Eye (tissue), 1 donor: Measurements from ENCODE around the gene PREX1.

Experiments
- DNase-seq: peaks from one replicate; pipeline ENCODE4 v3.0.0-alpha.2; 2015

The PREX1 gene

DNA sequence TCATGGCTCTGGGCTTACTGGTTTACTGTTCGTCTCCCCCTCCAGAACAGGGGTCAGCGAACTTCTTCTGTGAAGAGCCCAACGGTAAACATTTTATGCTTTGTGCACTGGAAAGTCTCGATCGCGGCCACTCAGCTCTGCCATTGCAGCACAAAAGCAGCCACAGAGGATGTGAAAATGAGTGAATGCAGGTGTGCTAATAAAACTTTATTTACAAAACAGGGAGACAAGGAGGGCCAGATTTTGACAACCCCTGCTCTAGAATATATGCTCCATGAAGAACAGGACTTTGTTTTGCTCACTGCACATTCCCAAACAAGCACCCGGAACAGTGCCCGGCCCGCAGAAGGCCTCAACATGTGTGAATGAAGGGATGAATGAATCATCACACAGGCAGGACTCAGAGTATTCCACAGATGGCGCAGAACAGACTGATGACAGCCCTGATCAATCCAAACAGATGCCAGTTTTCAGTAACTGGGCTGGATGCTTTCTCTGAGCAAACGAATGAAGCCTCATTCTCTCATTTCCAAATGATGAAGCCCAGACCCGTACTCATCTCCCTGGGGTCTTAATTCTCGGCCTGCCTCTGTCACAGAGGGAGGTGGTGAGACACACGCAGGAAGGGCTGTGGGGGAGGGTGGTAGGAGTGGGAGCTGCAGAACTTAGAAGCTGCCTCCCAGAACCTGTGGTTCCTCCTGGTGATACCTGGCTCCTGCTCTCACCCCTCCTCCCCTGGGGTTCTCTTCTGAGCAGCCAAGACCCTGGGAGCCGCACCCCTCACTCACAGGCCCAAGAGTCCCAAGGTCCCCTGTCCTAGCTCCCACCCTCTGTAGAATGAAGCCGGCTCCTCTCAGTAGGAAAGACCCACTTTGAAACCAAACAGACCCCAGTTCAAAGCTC, 196.4 kb downstream of the PREX1 start:
- no peak for DNase-seq

DNA sequence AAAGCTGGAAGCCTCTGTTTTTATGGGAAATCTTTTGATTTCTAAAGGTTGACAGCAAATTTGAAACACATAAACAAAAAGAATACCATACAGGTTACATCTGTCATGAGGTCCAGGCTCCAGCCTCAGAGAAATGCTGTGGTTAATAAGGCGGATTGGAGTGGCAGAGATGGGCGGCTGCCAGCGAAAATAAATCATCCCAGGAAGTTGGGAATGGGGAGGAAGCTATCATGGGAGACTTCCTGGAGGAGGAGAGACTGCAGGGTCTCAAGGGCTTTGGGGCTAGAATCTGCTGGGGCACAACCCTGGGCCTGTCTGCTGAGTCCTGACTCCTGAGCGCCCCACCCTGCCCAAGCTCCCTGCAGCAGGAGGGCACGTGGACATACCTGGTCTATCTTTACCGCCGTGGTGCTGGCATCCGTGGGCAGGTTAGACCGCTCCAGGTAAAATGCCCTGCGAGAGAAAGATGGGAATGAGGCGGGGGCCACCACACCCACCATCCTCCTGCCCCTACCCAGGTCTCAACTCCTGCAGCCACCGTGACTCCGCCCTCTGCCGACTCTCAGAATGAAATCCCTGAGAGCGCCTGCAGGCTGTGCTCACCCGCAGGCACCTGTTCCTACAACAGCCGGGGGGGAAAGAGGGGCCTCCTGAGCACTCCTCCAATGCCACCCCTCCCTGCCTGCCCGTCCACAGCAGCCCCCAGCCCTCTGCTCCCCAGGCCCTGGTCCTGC, 197.3 kb downstream of the PREX1 start:
- DNase-seq, result no peak

DNA sequence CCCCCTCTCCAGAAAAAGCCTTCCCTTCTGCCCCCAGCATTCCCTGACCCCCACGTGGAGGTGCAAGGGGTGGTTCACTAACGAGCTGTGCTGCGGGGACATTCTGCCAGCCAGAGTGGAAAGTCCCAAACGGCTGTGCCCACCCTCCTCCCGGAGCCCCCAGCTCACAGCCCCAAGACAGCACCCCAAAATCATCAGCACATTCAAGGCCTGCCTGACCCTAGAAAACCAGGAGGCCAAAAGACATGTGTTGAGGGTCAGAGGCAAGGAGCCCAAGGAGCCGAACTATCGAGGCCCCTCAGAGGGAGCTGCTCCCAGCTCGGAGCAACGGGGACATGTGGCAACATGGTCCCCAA, 197.9 kb downstream of the PREX1 start:
- DNase-seq, result no peak

DNA sequence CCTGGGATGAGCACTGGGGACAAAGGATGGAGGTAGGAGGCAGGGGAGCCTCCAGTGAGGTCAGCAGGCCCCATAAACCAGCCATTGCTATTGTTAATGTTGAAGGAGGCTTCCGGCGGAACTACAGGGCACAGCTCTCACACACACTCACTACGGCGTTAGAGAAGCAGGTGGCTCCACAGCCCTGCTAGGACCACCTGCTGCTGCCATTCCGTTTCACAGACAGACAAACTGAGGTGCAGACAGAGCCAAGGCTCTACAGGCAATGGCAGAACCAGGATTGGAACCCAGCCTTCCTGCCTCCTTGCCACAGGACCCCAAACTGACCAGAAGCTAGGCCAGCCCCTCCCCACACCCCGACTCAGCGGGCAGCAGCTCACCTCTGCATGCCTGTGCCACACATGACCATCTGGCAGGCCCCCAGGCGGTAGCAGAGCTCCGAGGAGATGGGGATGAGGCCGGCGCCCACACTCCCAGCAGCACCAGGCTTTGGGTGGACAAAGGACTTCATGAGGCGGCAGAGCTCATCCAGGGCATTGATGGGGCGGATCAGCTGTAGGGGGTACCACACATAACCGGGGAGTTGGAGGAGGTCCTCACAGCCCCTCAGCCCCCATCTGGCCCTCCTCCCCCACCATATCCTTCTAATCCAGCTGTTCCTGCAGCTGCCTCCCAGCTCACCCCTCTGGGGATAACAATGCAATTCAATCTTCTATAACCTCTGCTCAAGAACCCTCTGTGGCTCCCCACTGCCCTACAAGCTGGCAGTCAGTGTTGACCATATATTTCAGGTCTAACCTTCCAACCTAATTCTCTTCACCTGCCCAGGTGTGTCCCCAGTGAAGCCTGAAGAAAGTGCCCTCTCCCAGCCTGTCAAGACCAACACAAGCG, 198.5 kb downstream of the PREX1 start:
- DNase-seq, result no peak

DNA sequence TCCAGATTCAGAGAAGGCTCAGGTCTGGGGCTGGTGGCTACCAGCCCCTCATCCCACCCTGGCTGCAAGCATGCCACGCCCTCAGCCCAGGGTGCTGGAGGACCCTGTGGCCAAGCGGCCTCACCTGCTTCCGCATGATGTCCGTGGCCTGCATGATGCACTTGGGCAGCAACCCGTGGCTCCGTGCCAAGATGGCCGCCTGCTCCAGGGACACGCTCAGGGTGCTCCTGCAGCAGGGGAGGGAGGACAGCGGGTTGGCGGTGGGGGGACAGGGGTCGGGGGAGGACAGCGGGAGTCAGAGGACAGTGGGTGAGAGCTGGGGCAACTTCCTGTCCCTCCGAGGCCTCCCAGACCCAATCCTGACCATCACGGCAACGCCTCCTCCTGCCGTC, 200.1 kb downstream of the PREX1 start:
- no peak for DNase-seq

DNA sequence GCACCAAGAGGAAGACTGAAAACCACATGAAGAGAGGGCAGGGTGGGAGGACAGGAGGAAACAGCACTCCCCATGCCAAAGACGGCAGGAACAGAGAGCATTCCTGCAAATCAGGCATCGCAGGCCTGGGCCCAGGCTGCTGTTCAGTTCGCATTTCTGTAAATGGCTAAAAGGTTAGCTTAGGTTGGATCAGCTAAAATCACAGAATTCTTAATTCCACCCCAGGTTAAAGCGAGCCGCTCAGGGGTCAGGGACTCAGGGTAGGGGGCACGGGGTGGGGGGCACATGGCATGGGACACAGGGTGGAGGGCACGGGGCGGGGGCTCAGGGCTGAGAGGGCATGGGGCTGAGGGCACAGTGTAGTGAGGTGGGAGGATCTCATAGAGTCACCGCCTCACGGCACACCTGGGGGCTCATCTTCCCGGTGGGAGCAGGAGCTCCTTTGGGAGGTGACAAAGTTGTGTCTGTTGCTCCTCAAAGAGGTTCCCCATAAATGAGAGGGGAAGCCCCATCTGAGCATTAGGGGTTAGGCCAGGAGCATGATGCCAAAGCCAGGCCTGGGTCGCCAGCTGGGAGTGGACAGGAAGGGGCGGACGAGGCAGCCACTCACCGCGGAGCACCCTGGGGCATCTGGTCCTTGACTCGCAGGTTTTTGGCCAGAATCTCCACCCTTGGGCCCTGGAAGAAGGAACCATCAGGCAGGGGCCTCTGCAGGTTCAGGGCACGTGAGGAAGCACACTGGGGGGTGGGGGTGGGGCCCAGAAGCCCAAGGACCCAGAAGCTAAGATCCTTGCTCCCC, 200.7 kb downstream of the PREX1 start:
- no peak for DNase-seq

DNA sequence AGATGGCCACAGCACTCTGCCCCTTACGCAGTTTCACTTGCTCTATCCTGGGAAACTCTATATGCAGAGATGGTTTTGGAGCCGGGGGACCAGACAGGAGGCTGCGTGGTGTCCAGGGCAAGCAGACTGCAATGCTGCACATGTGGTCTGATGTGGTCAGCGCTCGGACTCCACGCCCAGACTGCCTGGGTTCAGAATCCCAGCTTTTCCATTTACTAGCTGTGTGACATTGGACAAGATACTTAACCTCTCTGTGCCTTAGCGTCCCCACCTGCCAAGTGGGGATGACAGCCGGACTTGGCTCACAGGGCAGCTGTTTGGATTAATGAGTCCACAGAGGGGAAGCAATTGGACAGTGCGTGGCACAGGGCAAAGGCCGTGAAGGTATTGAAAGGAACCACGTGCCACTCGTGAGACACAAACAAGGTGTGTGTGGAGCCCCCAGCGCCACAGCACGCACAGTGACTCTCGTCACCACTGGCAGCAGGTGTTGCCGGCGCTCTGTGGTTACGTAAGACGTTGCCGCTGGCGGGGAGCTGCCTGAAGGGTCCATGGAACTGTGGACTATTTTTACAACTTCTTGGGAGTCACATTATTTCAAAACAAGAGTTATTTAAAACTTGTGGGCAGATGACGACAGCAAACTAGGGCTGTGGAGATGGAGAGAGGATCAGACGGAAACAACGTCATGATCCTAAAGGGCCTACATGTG, 201.4 kb downstream of the PREX1 start:
- no peak for DNase-seq

DNA sequence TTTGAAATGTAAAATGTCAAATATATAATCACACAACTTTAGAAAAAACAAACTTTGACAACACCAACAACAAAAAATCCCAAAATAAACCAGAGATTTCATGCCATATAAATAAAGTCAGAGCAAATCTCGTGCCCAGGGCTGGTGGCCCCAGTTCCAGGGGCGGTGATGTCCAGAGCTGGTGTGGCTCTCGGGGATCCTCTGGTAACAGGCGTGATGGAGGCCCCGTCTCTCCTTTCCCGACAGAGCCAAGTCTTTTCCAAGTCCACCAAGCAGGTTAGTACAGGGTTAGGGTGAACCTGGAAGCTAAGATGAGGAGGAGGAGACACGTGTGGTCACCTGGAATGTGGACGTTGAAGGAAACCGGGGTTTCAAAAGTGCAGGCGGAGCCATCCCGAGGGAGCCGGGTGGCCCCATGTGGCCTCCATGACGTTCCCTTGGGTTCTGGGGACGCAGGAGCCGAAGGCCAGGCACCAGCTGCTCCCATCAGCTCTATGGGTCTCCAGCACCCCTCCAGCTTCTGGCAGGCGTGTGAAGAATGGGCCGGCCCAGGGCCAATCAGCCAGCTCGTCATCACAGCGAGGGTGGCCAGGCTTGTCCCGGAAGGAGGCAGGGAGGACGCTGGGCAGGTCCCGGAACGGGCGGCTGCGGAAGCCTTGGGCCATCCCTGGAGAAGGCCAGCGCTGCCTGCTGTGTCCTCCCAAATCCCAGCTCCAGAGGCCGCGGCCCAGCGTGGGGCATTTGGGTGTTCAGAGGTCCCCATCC, 202.5 kb downstream of the PREX1 start:
- no peak for DNase-seq

DNA sequence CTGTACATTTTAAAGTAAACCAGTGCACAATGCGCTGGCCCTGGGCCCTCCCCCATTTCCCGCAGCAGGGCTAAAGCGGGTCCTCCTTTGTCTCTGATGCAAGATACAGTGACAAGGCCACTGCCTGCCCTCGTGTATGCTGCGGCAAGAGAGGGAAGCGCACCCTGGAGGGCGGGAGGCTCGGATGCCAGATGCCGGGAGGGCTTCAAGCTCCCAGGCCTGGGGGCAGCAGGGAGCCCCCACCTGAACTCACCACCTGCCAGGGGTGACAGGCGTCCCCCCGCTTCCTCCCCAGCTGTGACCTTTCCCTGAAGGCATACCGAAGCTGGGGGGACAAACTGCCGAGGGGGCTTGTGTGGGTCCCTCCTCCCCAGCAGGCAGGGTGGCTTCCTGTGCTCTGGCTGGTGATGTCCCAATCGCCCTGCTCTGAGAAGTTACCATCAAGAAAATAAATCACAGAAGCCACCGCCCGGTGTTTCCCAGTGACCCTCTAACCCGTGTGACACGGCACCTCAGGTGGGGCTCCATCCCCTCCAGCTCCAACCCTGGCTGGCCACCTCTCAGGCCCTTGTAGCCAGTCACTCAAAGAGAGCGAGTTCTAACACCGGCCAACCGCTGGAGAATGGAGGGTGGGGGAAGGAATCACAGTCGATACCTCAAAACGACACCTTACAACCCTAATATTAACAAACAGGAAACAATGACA, 203.3 kb downstream of the PREX1 start:
- DNase-seq, result no peak

DNA sequence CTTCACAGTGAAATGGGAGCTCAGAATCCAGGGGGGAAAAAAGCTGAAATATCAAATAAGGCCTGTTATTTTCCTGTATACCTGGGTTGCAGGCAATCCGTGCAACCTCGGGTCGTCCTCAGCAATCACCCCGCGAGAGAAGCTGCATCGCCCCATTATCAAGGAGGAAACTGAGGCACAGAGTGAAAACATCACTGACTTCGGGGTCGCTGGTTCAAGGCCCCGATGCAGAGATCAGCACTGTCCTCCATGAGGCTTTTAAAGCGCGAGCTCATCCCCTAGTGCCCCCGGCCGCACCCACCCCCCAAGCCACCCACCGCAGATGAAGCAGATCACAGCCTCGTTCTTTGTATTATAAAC, 203.9 kb downstream of the PREX1 start:
- no peak for DNase-seq

DNA sequence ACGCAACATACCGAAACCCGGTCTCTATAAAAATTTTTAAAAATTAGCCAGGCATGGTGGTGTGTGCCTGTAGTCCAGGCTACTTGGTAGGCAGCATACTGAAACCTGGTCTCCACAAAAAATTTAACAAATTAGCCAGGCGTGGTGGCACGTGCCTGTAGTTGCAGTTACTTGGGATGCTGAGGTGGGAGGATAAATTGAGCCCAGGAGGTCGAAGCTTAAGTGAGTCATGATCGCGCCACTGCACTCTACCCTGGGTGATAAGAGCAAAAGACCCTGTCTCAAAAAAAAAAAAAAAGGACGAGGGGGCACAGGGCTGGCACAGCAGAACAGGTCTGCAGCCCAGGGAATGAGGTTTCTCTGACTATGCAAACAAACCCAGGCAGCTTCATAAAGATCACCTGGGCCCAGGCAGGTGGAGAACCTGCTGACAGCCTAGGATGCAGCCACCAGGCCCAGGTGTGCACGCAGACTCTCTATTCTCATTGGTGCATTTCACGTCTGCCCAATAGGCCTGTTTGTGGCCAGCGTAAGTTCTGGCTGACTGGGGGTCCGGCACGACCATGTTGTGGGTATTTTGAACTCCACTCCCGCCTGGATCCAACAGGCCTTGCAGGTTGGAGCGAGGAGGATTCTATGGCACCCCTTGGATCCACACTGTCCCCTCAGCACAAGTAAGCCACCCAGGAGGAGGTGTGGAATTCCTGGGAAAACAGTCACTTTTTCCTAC, 204.5 kb downstream of the PREX1 start:
- no peak for DNase-seq

DNA sequence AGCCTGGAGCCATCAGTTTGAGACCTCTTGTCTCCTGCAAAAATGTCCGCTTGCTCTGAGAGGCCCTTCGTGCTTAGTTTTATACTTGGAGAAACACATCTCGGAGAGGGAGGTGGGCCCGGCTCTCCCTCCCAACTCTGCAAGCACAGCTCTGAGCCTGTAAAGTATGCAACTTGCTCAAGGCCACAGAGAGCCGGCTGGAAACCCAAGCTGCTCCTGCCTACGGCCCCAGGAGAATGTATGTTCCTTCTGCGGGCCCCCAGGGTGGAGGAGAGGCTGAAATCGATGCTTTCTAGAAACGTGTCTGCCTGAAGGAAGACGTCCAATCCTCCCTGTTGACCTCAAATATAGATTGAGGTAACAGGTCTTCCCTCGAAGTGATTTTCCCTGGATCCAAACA, 205.4 kb downstream of the PREX1 start:
- DNase-seq, result no peak

DNA sequence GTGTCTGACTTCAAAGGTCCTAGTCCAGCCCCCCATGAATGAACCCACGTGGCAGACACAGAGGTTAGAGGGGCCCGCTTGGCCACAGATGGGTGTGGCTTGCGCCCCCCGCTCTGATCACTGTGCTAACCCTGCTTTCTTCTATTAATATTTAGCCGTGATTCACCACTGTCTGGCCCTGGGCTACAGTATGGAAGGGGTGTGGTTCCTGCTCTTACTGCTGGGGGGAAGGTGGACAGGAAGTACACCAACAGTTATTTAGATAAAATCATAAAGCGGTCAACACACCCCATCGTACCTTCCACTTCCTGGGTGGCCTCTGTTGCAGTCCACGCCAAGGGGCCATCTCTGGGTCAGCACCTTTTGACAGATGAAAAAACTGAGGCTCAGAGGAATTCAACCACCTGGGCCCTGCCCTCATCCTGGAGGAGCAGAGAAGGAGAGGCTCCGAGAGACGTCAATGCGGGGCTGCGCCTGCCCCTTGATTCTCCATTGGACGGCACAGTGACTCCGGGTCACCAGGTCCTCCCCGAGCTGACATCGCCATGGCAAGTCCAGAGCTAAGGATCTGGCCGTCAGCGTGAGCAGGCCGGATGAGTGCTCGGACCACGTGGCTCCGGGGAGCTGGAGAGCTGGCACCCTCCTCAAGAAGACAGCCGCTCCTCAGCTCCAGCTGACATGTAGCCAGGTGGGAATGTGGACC, 206.3 kb downstream of the PREX1 start:
- DNase-seq, result no peak

DNA sequence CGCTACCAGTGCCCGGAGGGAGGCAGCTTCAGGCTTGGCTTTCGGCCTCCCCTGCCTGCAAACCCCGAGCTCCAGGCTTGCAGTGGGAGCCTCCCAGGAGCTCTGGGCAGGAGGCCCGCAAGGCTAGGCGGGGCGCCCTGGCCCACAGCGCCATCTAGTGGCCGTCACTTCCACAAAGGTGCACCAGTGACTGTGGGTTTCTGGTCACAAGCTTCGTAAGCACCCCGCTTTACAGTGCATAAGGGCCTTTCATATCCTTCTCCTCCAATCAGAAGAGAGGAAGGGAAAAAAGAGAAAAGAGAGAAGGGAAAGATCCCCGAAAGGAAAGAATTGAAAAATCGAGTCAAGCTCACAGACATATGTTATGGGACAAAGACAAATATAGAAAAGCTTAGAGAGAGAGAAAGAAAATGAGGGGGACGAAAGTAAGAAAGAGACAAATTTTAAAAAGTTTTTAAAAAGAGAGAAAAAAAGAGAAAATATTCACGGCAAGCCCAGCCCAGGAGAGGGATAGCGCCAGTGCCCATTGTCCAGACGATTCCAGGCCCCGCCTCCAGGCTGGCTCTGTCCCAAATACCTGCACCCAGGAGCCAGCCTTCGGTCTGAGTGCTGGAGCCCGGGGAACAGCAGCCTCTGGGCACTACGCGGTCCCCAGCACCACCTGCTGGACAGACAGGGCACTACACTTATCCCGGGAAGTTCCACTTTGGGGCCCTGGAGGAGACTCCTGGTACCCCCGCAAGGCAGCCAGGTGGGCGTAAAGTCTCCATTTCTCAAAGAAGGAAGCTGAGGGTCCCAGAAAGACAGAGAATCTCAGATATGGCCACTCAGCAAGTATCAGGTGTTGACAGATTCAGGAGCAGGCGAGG, 207.1 kb downstream of the PREX1 start:
- DNase-seq, result peak; percentile 98

DNA sequence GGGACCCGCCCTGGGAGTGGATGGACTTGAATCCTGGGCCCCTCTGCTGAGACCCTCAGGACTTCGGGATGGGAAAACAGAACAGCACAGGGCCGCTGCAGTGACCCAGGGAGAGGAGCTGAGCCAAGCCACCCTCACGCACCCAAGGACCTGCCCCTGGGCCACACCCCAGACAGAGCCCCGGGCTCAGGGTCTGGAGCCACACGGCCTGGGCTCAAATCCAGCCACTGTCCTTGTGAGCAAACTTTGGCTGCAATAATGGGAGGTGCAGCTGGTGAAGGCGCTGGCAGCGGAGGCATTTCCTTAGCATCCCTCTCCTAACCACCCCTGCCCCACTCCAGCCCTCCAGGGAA, 207.7 kb downstream of the PREX1 start:
- DNase-seq, result no peak

DNA sequence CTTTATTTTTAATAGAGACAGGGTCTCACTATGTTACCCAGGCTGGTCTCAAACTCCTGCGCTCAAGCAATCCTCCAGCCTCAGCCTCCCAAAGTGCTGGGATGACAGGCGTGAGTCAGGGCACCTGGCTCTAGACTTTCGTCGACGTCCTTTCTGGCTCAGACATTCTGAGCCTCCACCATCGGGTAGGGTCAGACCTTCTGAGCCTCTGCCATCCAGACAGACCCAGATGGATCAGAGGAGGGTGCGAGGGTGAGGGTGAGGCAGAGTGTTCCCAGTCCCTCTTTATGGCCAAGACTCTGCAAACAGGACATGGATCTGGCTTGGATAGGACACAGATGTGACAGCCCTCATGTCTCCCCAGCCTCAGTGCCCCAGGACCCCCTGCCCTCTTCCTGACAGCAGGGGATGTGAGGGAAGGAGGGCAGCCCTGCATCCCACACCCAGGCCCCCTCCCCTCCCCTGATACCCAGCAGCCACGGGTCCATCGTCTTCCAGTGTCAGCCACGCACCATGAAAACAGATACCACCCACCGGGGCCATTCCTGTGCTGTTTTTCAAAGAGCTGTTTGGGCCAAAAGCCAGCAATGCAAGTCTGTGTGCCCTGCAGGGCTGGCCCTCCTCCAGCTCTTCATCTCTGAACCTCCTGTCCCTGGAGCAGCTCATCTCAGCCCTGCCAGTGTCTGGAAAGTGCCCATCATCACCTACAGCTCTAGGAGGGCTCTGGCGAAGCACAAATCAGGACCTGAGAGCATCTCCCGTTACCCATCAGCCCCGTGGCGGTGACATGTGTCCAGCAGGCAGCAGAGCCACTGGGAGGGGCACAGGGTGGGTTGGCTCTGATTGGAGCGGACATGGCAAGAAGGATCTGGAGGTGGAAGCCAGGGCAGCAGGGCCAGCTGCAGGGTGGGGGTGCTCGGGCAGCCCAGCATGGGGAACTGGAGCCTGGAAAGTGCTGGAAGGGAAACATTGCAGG, 208.4 kb downstream of the PREX1 start:
- no peak for DNase-seq

DNA sequence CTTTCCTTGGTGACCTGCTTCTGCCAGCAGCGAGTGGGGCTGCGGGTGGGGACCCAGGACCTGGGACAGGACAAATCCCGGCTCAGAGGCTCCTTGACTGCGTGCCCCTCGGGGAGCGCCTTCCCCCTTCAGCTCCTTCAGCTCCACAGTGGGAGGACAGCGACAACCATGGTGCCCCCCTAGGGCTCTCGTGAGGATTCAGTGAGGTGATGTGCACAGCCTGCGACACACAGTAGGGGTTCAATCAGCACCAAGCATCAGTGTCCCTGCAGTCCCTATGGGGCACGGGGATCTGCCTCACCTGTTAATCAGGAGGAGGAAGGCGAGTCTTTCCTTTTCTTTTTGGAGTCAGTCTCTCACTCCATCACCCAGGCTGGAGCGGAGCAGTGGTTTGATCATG, 209.2 kb downstream of the PREX1 start:
- DNase-seq, result no peak
